ENCODE results near the gene HOTAIR. TPM values are rescaled to one million over a fixed set of nuclear protein-coding genes. Genes with fewer than 3 reads are reported as not detected.

The HOTAIR gene
- polyA plus RNA-seq, 1 donor = 7.6 TPM

- no peak for DNase-seq
These were observed 15.4 kb downstream of the HOTAIR start for GRCh38 chr12:53959314-53959713.

- no peak for DNase-seq
These were observed 16.6 kb downstream of the HOTAIR start for GRCh38 chr12:53958128-53958527.

GRCh38 chr12:53956914-53957536 lies 17.7 kb downstream of the HOTAIR start:
- no peak for DNase-seq

- DNase-seq = no peak
These were observed 18.4 kb downstream of the HOTAIR start for GRCh38 chr12:53956251-53956887.

GRCh38 chr12:53955776-53956250 lies 18.9 kb downstream of the HOTAIR start:
- no peak for DNase-seq

- no peak for DNase-seq
These were observed 19.5 kb downstream of the HOTAIR start for GRCh38 chr12:53955036-53955775.

- no peak for DNase-seq
These were observed 20.1 kb downstream of the HOTAIR start, which contains the start of gene HOXC12 for GRCh38 chr12:53954694-53955035. TSS of gene HOXC12 (plus strand) at chr12:53954903. CDS start at chr12:53954930, 27 bp downstream.

- DNase-seq = no peak
These were observed 20.7 kb downstream of the HOTAIR start for GRCh38 chr12:53953831-53954693.

GRCh38 chr12:53952871-53953734 lies 21.7 kb downstream of the HOTAIR start:
- no peak for DNase-seq

GRCh38 chr12:53952335-53952694 lies 22.4 kb downstream of the HOTAIR start:
- DNase-seq = no peak

- no peak for DNase-seq
These were observed 23.0 kb downstream of the HOTAIR start for GRCh38 chr12:53951577-53952334.

- no peak for DNase-seq
These were observed 23.8 kb downstream of the HOTAIR start for GRCh38 chr12:53950789-53951576.

- DNase-seq = no peak
These were observed 24.3 kb downstream of the HOTAIR start for GRCh38 chr12:53950437-53950773.

- DNase-seq = no peak
These were observed 24.9 kb downstream of the HOTAIR start for GRCh38 chr12:53949631-53950436.

- DNase-seq = no peak
These were observed 25.8 kb downstream of the HOTAIR start for GRCh38 chr12:53948650-53949593.

GRCh38 chr12:53947743-53948142 lies 27.0 kb downstream of the HOTAIR start:
- no peak for DNase-seq

GRCh38 chr12:53944907-53945847 lies 29.6 kb downstream of the HOTAIR start:
- DNase-seq = no peak
